Measurements from ENCODE around the gene PURB.
A peak's percentile ranks its signal among the peaks of the same experiment; 100 is the strongest.
"Not testable (repeated sequence)": the region's sequence is repeated elsewhere in the genome, so short reads cannot be mapped to it uniquely, and the experiment has no call there.

The PURB gene

GRCh38 chr7:44849885-44850544 is 35.3 kb downstream of the PURB start:
- DNase-seq: peak; percentile 31

GRCh38 chr7:44849259-44849884 is 36.0 kb downstream of the PURB start:
- no peak for DNase-seq

- peak; percentile 100 for DNase-seq
Measured at GRCh38 chr7:44847920-44848634, 37.3 kb downstream of the PURB start, which contains the start of gene H2AZ2. TSS of gene H2AZ2 (minus strand) at chr7:44848087. CDS start at chr7:44847971, 116 bp downstream.

- DNase-seq: no peak
Measured at GRCh38 chr7:44847509-44847919, 37.8 kb downstream of the PURB start.

- DNase-seq: peak; percentile 98
Measured at GRCh38 chr7:44846816-44847508, 38.4 kb downstream of the PURB start.

GRCh38 chr7:44846390-44846789 is 38.9 kb downstream of the PURB start:
- DNase-seq: not testable (repeated sequence)

GRCh38 chr7:44845451-44845850 is 39.9 kb downstream of the PURB start:
- peak; percentile 42 for DNase-seq

- not testable (repeated sequence) for DNase-seq
Measured at GRCh38 chr7:44843440-44843839, 41.9 kb downstream of the PURB start.

- DNase-seq: not testable (repeated sequence)
Measured at GRCh38 chr7:44842675-44843074, 42.7 kb downstream of the PURB start.

GRCh38 chr7:44838751-44839150 is 46.6 kb downstream of the PURB start:
- no peak for DNase-seq

GRCh38 chr7:44827567-44827966 is 57.8 kb downstream of the PURB start:
- peak; percentile 78 for DNase-seq

Data from hematopoietic multipotent progenitor cell treated with erythropoietin and hydrocortisone succinate and interleukin-3 and kit ligand, for 4 days (in vitro differentiated cells).